DOHH2 (cell line): Measurements from ENCODE around the gene MEN1.

ENCODE experiments used
- CTCF ChIP-seq: fragments of 200-600 bp; sonication (generic); IDR thresholded peaks from one replicate; pipeline ENCODE4 v1.5.1; 2014; ENCODE audit warnings: antibody characterized with exemption, mild to moderate bottlenecking, low read depth, low read length; ENCODE audit not compliant: poor library complexity, severe bottlenecking
- EZH2phosphoT487 ChIP-seq: fragments of 200-600 bp; sonication (generic); IDR thresholded peaks from 2 replicates; pipeline ENCODE4 v1.6.1; 2017; ENCODE audit warnings: borderline replicate concordance, mild to moderate bottlenecking, antibody characterized with exemption, low read length, moderate library complexity, mixed read lengths

- no peak for TF ChIP-seq CTCF
- TF ChIP-seq EZH2phosphoT487, result no peak
These were observed 15.7 kb upstream of the MEN1 start for GRCh38 chr11:64826062-64826461.
